Colon (tissue), 2 donors: Measurements from ENCODE around the gene HHIPL1.

Experiments used
- FAIRE-seq: peaks from 2 replicates; lab custom pipeline; 2012; peaks lifted over from hg19 to GRCh38; lab: Jason Lieb, UNC
- donor health status: control.
- donor health status: control.

HHIPL1 gene

GRCh38 chr14:99690636-99691035, 45.7 kb downstream of the HHIPL1 start:
- no peak for FAIRE-seq

GRCh38 chr14:99691111-99691885, 46.4 kb downstream of the HHIPL1 start:
- no peak for FAIRE-seq

GRCh38 chr14:99693918-99694317, 49.0 kb downstream of the HHIPL1 start:
- no peak for FAIRE-seq

GRCh38 chr14:99696929-99697328, 52.0 kb downstream of the HHIPL1 start:
- no peak for FAIRE-seq

GRCh38 chr14:99698236-99698635, 53.3 kb downstream of the HHIPL1 start:
- FAIRE-seq = no peak

GRCh38 chr14:99698642-99699041, 53.7 kb downstream of the HHIPL1 start:
- FAIRE-seq = no peak

- no peak for FAIRE-seq
Observed at GRCh38 chr14:99699085-99699760, 54.3 kb downstream of the HHIPL1 start.

GRCh38 chr14:99699861-99700260, 54.9 kb downstream of the HHIPL1 start:
- FAIRE-seq = no peak

GRCh38 chr14:99700379-99700778, 55.5 kb downstream of the HHIPL1 start:
- FAIRE-seq = no peak

- no peak for FAIRE-seq
Observed at GRCh38 chr14:99701260-99701659, 56.3 kb downstream of the HHIPL1 start.

GRCh38 chr14:99702115-99702514, 57.2 kb downstream of the HHIPL1 start:
- FAIRE-seq = no peak

- FAIRE-seq = no peak
Observed at GRCh38 chr14:99703381-99703780, 58.5 kb downstream of the HHIPL1 start.

- no peak for FAIRE-seq
Observed at GRCh38 chr14:99704037-99704436, 59.1 kb downstream of the HHIPL1 start.

- FAIRE-seq = no peak
Observed at GRCh38 chr14:99706107-99706900, 61.4 kb downstream of the HHIPL1 start.

GRCh38 chr14:99707420-99707819, 62.5 kb downstream of the HHIPL1 start:
- FAIRE-seq = no peak

GRCh38 chr14:99707921-99708320, 63.0 kb downstream of the HHIPL1 start:
- FAIRE-seq = no peak

GRCh38 chr14:99708449-99708848, 63.5 kb downstream of the HHIPL1 start:
- FAIRE-seq = no peak

- FAIRE-seq = no peak
Observed at GRCh38 chr14:99713972-99714371, 69.0 kb downstream of the HHIPL1 start.

GRCh38 chr14:99715266-99716000, 70.5 kb downstream of the HHIPL1 start:
- FAIRE-seq = no peak

GRCh38 chr14:99716091-99716849, 71.3 kb downstream of the HHIPL1 start:
- no peak for FAIRE-seq
